KMS-11 (cell line): Measurements from ENCODE around the gene C2orf92.

Experiments used
- H2AFZ ChIP-seq: fragments of 200-600 bp; sonication (generic); 2 replicates; pipeline ENCODE4 v1.6.1; 2016; ENCODE audit warnings: antibody characterized with exemption, mixed run types, low read depth
- H3K27ac ChIP-seq: fragments of 200-600 bp; sonication (generic); 2 replicates; pipeline ENCODE4 v1.6.1; 2016; ENCODE audit warnings: mild to moderate bottlenecking, mixed run types
- H3K27me3 ChIP-seq: fragments of 200-600 bp; sonication (generic); 2 replicates; pipeline ENCODE4 v1.6.1; 2017; ENCODE audit warnings: mild to moderate bottlenecking, low read depth, mixed run types, moderate library complexity; ENCODE audit not compliant: insufficient read depth
- H3K36me3 ChIP-seq: fragments of 200-600 bp; sonication (generic); 2 replicates; pipeline ENCODE4 v1.6.1; 2017; ENCODE audit warnings: mild to moderate bottlenecking, mixed run types; ENCODE audit not compliant: insufficient read depth
- H3K4me1 ChIP-seq: fragments of 200-600 bp; sonication (generic); 2 replicates; pipeline ENCODE4 v1.6.1; 2016; ENCODE audit warnings: mild to moderate bottlenecking, low read depth, mixed run types; ENCODE audit not compliant: poor library complexity, severe bottlenecking
- H3K4me2 ChIP-seq: fragments of 200-600 bp; sonication (generic); 2 replicates; pipeline ENCODE4 v1.7.0; 2016; ENCODE audit warnings: mild to moderate bottlenecking, mixed run types
- H3K4me3 ChIP-seq: fragments of 200-600 bp; sonication (generic); IDR thresholded peaks from 2 replicates; pipeline ENCODE4 v1.6.1; 2017; ENCODE audit warnings: low read depth, low read length, mixed read lengths; ENCODE audit not compliant: insufficient read depth
- H3K79me2 ChIP-seq: fragments of 200-600 bp; sonication (generic); 2 replicates; pipeline ENCODE4 v1.6.1; 2016; ENCODE audit warnings: low read depth, mixed run types; ENCODE audit not compliant: insufficient read depth
- H3K9ac ChIP-seq: fragments of 200-600 bp; sonication (generic); 2 replicates; pipeline ENCODE4 v1.6.1; 2016; ENCODE audit warnings: mild to moderate bottlenecking, mixed run types
- H4K20me1 ChIP-seq: fragments of 200-600 bp; sonication (generic); 2 replicates; pipeline ENCODE4 v1.6.1; 2016; ENCODE audit warnings: mild to moderate bottlenecking, mixed run types; ENCODE audit not compliant: insufficient read depth
- CTCF ChIP-seq: fragments of 200-600 bp; sonication (generic); conservative IDR thresholded peaks from 2 replicates; pipeline ENCODE4 v1.6.1; 2017; ENCODE audit warnings: low read depth, mild to moderate bottlenecking, antibody characterized with exemption, low read length, moderate library complexity, mixed read lengths

The C2orf92 gene

DNA sequence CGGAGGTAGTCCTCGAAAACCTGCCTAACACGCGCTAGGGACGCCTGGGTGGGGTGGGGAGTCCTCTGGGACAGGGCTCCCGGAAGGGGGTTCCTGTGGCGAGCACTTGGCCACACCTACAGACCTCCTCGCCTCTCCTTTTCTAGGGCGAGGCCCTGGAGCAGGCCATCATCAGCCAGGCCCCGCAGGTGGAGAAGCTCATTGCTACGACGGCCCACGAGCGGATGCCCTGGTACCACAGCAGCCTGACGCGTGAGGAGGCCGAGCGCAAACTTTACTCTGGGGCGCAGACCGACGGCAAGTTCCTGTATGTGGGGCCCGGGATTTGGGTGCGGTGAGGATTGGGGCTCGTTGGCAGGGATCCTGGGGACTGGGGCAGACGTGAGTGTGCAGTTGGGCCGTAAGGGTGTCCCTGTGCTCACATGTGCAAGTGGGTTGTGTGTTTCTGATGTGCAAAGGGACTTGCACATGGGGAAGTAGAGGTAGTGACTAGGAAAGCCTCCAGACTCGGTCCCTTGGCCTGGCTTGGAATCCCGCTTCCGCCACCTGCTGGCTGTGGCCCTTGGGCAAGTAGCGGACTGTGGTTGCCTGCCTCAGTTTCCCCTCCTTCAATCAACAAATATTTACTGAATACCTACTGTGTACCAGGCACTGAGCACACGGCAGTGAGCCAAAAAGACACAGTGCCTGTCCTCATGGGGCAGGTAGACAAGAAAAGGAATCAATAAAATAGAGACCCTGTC is 55.6 kb downstream of the C2orf92 start:
- no peak for TF ChIP-seq CTCF
- H3K4me3 ChIP-seq = no peak overlapping the region
- H3K27me3 ChIP-seq = no peaks in the 10 kb centered on the region
- H3K27ac ChIP-seq = no peak overlapping the region
- H3K36me3 ChIP-seq = no peaks in the 10 kb centered on the region
- H2AFZ ChIP-seq = no peak overlapping the region
- H3K4me1 ChIP-seq = no peaks in the 10 kb centered on the region
- no peaks in the 10 kb centered on the region for H3K79me2 ChIP-seq
- no peaks in the 10 kb centered on the region for H4K20me1 ChIP-seq
- no peak overlapping the region for H3K4me2 ChIP-seq
- no peak overlapping the region for H3K9ac ChIP-seq

DNA sequence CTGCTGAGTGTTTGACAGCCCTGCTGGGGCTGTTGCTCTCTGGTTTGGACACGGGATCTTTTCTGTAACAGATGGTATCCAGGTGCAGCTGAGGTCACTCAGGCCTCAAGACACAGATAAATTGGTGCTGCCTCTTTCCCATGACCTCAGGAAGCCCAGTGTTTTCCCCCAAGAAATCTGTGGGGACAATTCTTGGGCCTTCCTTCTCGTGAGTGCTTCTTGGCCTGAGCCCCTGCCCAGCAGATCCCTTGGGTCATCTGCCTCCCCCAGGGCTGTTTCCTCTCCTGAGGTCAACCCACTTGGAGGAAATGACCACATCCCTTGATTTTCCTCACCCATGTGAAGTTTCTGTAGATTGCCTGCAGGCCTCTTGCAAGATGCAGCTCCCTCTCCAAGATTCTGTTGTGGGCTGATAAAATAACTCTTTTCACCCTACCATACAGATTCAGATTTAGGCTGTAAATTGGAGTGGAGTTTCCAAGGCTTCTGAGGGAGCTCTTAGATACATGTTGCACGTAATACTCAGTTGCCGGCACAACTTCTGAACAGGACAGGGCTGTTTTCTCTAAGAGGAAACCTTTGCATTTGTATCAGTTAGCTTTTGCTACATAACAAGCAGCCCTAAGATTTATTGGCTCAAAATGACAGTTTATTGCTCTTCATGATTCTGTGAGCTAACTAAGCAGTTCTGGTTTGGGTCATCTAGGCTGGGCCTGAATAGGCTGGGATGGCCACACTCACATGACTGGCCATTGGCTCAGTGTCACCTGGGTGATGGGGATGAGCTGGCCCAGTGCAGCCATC is 57.0 kb downstream of the C2orf92 start:
- Histone ChIP-seq H3K4me2 (no peak overlapping the region), H3K27me3 (no peaks in the 10 kb centered on the region), H3K79me2 (no peaks in the 10 kb centered on the region), H3K27ac (no peak overlapping the region), H3K9ac (no peak overlapping the region), H3K4me1 (no peaks in the 10 kb centered on the region), H3K4me3 (no peak overlapping the region), H4K20me1 (no peaks in the 10 kb centered on the region), H3K36me3 (no peaks in the 10 kb centered on the region), H2AFZ (no peak overlapping the region)
- TF ChIP-seq CTCF = no peak

GRCh38 chr2:97727296-97727695 is 57.8 kb downstream of the C2orf92 start:
- Histone ChIP-seq H3K79me2 (no peaks in the 10 kb centered on the region), H2AFZ (no peak overlapping the region), H3K36me3 (no peaks in the 10 kb centered on the region), H3K4me3 (no peak overlapping the region), H3K4me2 (no peak overlapping the region), H3K9ac (no peak overlapping the region), H3K4me1 (no peaks in the 10 kb centered on the region), H4K20me1 (no peaks in the 10 kb centered on the region), H3K27ac (no peak overlapping the region), H3K27me3 (no peaks in the 10 kb centered on the region)
- no peak for TF ChIP-seq CTCF

- Histone ChIP-seq H3K27me3 (no peaks in the 10 kb centered on the region), H2AFZ (no peak overlapping the region), H4K20me1 (no peaks in the 10 kb centered on the region), H3K4me1 (no peaks in the 10 kb centered on the region), H3K9ac (no peak overlapping the region), H3K79me2 (no peaks in the 10 kb centered on the region), H3K4me2 (no peak overlapping the region), H3K27ac (no peak overlapping the region), H3K4me3 (no peak overlapping the region), H3K36me3 (no peaks in the 10 kb centered on the region)
- no peak for TF ChIP-seq CTCF
Measured at GRCh38 chr2:97728091-97728731, 58.7 kb downstream of the C2orf92 start.
